Stimulated activated naive CD4-positive, alpha-beta T cell treated with Interleukin-2 at 50 U/mL for 16 hours (primary cell): ENCODE data around the gene PIGQ.
"Not testable (repeated sequence)": the region's sequence is repeated elsewhere in the genome, so short reads cannot be mapped to it uniquely, and the experiment has no call there.

Experiments used
- DNase-seq: peaks from one replicate; lab custom pipeline; 2025; lab: John Stamatoyannopoulos, UW

Gene PIGQ

DNA sequence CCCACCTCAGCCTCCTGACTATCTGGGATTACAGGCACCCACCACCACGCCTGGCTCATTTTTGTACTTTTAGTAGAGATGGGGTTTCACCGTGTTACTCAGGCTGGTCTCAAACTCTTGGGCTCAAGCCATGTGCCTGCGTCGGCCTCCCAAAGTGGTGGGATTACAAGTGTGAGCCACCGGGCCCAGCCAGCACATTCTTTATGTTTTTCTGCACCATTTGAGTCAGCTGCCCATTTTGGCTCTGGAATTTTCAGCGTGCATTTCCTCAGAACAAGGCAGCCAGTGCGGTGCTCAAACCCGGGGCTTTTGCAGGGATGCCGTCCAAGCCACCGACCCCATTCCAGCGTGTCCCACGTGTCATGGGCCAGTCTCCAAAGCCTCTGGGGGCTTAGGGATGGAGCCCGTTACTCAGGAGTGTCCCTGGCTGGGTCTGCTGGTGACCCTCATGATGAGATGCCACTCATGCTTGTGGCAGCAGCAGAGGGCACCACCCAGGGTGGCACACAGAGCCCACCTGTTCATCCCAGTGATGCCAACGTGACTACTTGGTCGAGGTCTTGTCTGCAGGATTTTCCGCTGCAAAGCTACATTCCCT, 16.4 kb downstream of the PIGQ start:
- no peak for DNase-seq

- DNase-seq = no peak
These were observed 17.1 kb downstream of the PIGQ start for GRCh38 chr16:586645-587590.

GRCh38 chr16:588639-588888, 18.8 kb downstream of the PIGQ start:
- DNase-seq = no peak

GRCh38 chr16:588889-589657, 19.3 kb downstream of the PIGQ start:
- DNase-seq = peak; percentile 96

DNA sequence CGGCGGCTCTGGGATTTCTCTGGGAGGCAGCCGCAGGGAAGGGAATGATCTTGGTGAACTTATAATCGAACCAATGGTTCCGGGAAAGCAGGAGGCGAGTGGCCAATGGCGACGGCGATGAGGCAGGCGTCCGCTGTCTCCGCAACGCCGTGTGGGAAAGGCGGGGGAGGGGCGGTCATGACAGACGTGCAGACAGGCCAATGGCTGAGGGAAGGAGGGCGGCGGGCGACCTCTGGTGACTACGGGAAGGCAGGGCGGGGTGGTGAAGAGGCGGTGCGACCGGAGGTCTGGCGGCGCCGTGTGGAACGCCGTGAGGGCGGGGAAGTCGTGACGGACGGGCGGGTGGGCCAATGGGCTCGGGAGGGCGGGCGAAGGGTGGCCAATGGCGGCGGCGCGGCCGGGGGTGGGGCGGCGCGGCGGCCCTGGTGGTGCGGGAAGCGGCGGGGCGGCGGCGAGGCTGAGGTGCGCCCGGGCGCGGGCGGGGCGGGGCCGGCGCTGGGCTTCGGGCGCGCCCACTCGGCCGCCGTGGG, 20.0 kb downstream of the PIGQ start, which contains the start of gene RAB40C:
Gene RAB40C (plus strand): TSS at position 409 of the 530 bp plus-strand sequence. CDS start 226 bp downstream, outside the sequence.
- peak; percentile 99 for DNase-seq

- DNase-seq = peak; percentile 12
These were observed 20.5 kb downstream of the PIGQ start for GRCh38 chr16:590188-590814.

DNA sequence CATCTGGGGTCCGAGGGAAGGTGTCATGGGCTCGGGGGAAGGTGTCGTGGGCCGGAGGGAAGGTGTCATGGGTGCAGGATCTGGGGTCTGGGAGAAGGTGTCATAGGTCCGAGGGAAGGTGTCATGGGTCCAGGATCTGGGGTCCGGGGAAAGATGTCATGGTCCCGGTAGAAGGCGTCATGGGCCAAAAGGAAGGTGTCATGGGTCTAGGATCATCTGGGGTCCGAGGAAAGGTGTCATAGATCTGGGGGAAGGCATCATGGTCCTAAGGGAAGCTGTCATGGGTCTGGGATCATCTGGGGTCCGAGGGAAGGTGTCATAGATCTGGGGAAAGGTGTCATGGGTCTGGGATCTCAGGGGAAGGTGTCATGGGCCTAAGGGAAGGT, 21.0 kb downstream of the PIGQ start:
- DNase-seq = no peak

- no peak for DNase-seq
These were observed 21.5 kb downstream of the PIGQ start for GRCh38 chr16:591231-591630.

DNA sequence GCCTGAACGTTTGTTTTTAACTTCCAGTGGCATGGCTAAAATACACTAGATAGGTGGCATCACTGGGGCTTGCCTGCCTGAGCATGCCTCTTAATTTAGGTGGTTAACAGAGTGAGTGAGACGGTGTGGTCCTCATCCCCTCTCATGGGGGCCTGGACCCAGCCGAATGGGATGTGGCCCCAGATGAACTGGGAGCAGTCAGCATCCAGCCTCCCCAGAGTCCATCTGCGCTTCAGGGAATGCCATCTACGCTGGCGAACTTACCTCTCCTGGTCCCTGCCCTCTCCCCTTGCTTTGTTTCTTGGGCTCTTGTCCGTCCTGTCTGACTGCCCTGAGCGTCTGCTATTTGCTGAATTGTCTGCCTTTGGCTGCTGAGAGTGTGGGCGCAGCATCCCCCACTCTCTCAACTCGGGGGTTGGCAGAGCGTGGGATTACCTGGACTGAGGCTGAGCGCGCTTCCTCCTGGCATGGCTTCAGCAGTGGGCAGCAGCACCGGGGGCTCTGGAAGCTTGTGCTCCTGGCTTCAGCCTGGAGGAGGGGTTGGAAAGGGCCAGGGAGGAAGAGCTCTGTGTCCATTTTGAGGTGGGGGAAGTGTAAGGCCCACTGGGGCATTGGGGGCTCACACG, 22.2 kb downstream of the PIGQ start:
- no peak for DNase-seq

- no peak for DNase-seq
These were observed 22.9 kb downstream of the PIGQ start for GRCh38 chr16:592518-593306.

DNA sequence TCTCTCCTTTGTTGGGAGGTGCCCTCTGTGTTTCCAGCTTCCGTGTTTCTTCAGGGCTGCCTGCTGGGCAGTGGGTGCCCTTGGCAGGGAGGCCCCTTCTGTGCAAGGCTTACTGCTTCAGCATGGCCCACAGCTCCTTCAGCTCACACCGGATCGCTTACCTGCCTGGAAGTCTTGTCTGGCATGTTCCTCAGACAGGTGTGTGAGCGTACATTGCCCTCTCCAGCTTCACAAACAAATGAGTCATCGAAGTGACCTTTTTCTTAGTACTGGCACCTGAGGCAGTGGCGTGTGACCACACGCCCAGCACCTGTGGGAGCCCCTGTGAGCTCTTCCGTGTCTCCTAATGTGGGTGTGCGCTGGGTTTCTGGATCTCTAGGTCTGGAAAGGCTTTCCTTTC, 23.6 kb downstream of the PIGQ start:
- DNase-seq = no peak

DNA sequence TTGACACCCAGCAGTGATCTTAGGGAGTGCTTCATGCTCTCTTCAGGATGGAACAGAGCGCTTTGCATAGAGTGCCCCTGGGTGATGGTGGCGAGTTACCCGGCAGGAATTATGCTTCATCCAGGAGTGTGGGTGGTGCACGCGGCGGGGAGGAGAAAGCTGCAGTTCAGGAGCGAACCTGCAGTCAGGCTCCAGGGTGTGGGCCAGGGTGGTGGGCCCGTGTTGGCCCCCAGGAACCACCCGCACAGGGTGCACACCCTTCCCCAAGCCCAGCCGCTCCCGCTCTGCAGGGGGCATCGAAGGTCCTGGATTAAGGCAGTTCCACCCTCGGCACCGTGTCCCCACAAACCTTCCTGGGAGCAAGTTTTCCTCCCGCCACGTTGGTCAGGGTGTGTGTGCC, 24.0 kb downstream of the PIGQ start:
- no peak for DNase-seq

DNA sequence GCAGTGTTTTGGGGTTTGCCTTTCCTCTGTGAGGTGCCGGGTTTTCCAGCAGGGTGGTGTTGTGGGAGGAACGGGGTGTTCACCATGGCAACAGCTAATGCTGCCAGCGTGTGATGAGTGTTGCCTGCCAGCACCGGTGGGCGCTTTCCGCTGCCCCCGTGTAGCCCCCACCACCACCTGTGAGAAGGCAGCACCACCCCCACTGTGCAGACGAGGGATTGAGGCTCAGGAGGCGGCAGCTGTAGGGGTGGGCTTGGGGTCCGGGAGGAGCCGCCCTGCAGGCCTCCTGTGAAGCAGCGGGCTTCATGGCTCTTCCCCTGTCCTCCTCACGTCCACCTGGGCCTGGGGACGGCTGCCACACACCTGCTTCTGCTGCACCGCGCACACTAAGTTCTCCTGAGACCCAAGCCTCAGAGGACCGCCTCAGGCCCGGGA, 25.3 kb downstream of the PIGQ start:
- DNase-seq = no peak

GRCh38 chr16:595942-596735, 26.4 kb downstream of the PIGQ start:
- DNase-seq = no peak

- no peak for DNase-seq
These were observed 26.9 kb downstream of the PIGQ start for GRCh38 chr16:596736-597060.

GRCh38 chr16:597655-598054, 27.9 kb downstream of the PIGQ start:
- DNase-seq = not testable (repeated sequence)

- no peak for DNase-seq
These were observed 29.3 kb downstream of the PIGQ start for GRCh38 chr16:598823-599739.

GRCh38 chr16:600781-601180, 31.0 kb downstream of the PIGQ start:
- DNase-seq = no peak

DNA sequence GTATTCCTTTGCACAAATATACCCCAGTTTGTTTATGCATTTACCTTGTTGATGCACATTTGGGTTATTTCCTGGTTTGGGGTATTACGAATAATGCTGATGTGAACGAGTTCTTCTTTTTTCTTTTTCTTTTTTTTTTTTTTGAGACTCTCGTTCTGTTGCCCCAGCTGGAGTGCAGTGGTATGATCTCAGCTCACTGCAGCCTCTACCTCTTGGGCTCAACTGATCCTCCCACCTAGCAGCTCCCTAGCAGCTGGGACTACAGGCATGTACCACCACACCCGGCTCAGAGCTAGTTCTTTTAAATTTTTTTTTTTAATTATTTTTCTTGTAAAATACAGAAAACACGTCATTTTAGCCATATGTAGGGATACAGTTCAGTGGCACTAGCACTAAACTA, 34.2 kb downstream of the PIGQ start:
- DNase-seq = no peak
